DLD1 (cell line): ENCODE results near the gene DDX5.

Experiments used
- in situ Hi-C: cut with HindIII; loops from 2 replicates; pipeline ENCODE4 v1.10.0; 2017; ENCODE audit warnings: low sequenced_read_pairs

DDX5 gene

GRCh38 chr17:64455993-64456885 lies 49.9 kb downstream of the DDX5 start:
- in situ Hi-C loops = no loop called here

DNA sequence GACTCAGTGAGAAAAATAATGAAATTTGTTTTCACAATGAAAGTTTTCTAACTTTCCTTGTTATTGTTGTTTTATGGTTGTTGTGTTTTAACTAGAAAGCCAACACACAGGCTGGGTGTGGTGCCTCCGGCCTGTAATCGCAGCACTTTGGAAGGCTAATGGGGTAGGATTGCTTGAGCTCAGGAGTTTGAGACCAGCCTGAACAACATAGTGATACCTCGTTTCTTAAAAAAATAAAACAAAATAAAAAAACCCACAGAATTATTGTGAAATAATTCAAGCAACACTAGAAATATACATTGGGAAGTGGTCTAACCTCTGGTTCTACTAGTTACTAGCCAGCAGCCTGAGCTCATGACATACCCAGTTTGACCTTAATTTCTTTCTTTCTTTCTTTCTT lies 56.5 kb downstream of the DDX5 start:
- in situ Hi-C loops = no loop called here

DNA sequence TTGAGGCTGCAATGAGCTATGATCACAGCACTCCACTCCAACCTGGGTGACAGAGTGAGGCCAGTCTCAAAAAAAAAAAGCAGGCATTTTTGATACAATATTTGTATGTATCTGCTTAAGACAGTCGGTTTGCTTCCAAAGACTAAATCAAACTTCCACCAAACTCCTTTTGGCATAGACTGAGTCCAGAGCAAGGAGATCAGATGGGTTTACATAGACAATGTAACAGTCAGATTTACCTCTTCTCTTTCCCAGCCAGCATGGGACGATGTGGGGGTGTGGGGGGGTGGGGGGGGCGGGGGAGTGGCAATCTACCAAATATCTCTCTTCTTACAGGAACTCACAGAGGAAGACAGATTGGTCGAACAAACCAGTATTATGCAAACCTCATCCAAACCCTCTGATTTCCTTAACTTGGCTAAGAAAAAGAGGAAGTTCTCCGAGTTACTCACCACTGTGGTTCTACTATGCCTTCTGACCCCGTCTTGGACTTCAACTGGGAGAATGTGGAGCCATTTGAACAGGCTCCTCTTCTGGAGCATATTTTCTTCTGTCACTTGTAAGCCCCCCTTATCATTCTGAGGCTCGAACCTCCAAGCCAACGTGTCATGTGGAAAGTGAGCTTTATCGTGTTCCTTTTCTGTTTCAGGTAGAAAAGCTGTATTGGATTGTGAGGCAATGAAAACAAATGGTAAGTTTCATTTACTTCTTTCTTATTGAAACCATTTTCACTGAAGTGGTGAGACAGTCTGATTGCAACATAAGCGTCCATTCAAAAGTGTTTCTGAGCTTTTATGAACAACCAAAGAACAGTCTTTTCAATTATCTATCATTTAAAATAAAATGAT lies 57.2 kb downstream of the DDX5 start, which contains the start of gene MILR1:
TSS of gene MILR1 (plus strand) at position 451 of the 848 bp plus-strand sequence. CDS start at position 505, 54 bp downstream.
- in situ Hi-C loops = no loop called here
